Measurements from ENCODE around the gene G6PC3. TPM values are rescaled to one million over a fixed set of nuclear protein-coding genes. Genes with fewer than 3 reads are reported as not detected.
A peak's percentile ranks its signal among the peaks of the same experiment; 100 is the strongest.

G6PC3 gene
- polyA plus RNA-seq, 2 donors = 36.3 to 43.5 TPM

- H3K9me3 ChIP-seq (ENCODE audit: control insufficient read depth in 2 of 2, insufficient read depth in 1 of 2, low read depth in 1 of 2, low read length in 1 of 2) = no peaks in the 10 kb centered on the region
- WGBS, 2 donors = 44 to 48% methylated on average over 7 of the region's 8 CpGs
- H3K27ac ChIP-seq (ENCODE audit: low read depth in 2 of 2, low read length in 1 of 2) = peak overlapping the region in 1 of 2 donors; percentile 56
- H3K4me3 ChIP-seq (ENCODE audit: low read depth in 1 of 2, low read length in 2 of 2) = no peak overlapping the region
- peaks cover 30 to 50% of the 10 kb centered on the region in 2 donors for H3K36me3 ChIP-seq (ENCODE audit: control insufficient read depth in 2 of 2, insufficient read depth in 2 of 2, low read length in 1 of 2)
- H3K4me1 ChIP-seq (ENCODE audit: control insufficient read depth in 2 of 2, insufficient read depth in 2 of 2, low read length in 1 of 2) = peaks cover 5% of the 10 kb centered on the region in 2 donors
- no peaks in the 10 kb centered on the region for H3K27me3 ChIP-seq (ENCODE audit: control insufficient read depth in 1 of 2, insufficient read depth in 2 of 2, low read length in 2 of 2)
These were observed 16.8 kb downstream of the G6PC3 start for GRCh38 chr17:44087319-44087718.

GRCh38 chr17:44088254-44088653, 17.7 kb downstream of the G6PC3 start:
- no peaks in the 10 kb centered on the region for H3K27me3 ChIP-seq (ENCODE audit: control insufficient read depth in 1 of 2, insufficient read depth in 2 of 2, low read length in 2 of 2)
- H3K4me1 ChIP-seq (ENCODE audit: control insufficient read depth in 2 of 2, insufficient read depth in 2 of 2, low read length in 1 of 2) = peaks cover 5% of the 10 kb centered on the region in 2 donors
- no peak overlapping the region for H3K27ac ChIP-seq (ENCODE audit: low read depth in 2 of 2, low read length in 1 of 2)
- H3K9me3 ChIP-seq (ENCODE audit: control insufficient read depth in 2 of 2, insufficient read depth in 1 of 2, low read depth in 1 of 2, low read length in 1 of 2) = no peaks in the 10 kb centered on the region
- peaks cover 26 to 53% of the 10 kb centered on the region in 2 donors for H3K36me3 ChIP-seq (ENCODE audit: control insufficient read depth in 2 of 2, insufficient read depth in 2 of 2, low read length in 1 of 2)
- H3K4me3 ChIP-seq (ENCODE audit: low read depth in 1 of 2, low read length in 2 of 2) = no peak overlapping the region
- WGBS, 2 donors = 94 to 95% methylated on average over 16 of the region's 16 CpGs

GRCh38 chr17:44091200-44091997, 20.9 kb downstream of the G6PC3 start:
- no peaks in the 10 kb centered on the region for H3K27me3 ChIP-seq (ENCODE audit: control insufficient read depth in 1 of 2, insufficient read depth in 2 of 2, low read length in 2 of 2)
- H3K36me3 ChIP-seq (ENCODE audit: control insufficient read depth in 2 of 2, insufficient read depth in 2 of 2, low read length in 1 of 2) = peaks cover 13 to 36% of the 10 kb centered on the region in 2 donors
- H3K4me1 ChIP-seq (ENCODE audit: control insufficient read depth in 2 of 2, insufficient read depth in 2 of 2, low read length in 1 of 2) = peaks cover 10 to 11% of the 10 kb centered on the region in 2 donors
- no peak overlapping the region for H3K4me3 ChIP-seq (ENCODE audit: low read depth in 1 of 2, low read length in 2 of 2)
- no peak overlapping the region for H3K27ac ChIP-seq (ENCODE audit: low read depth in 2 of 2, low read length in 1 of 2)
- H3K9me3 ChIP-seq (ENCODE audit: control insufficient read depth in 2 of 2, insufficient read depth in 1 of 2, low read depth in 1 of 2, low read length in 1 of 2) = no peaks in the 10 kb centered on the region
- WGBS, 2 donors = 87 to 90% methylated on average over 14 of the region's 14 CpGs

- H3K27ac ChIP-seq (ENCODE audit: low read depth in 2 of 2, low read length in 1 of 2) = no peak overlapping the region
These were observed 21.5 kb downstream of the G6PC3 start for GRCh38 chr17:44092051-44092450.

GRCh38 chr17:44093231-44093900, 22.8 kb downstream of the G6PC3 start:
- Histone ChIP-seq H3K27ac (ENCODE audit: low read depth in 2 of 2, low read length in 1 of 2) (no peak overlapping the region), H3K9me3 (ENCODE audit: control insufficient read depth in 2 of 2, insufficient read depth in 1 of 2, low read depth in 1 of 2, low read length in 1 of 2) (no peaks in the 10 kb centered on the region), H3K4me1 (ENCODE audit: control insufficient read depth in 2 of 2, insufficient read depth in 2 of 2, low read length in 1 of 2) (peaks cover 14 to 19% of the 10 kb centered on the region in 2 donors), H3K36me3 (ENCODE audit: control insufficient read depth in 2 of 2, insufficient read depth in 2 of 2, low read length in 1 of 2) (peaks cover 10 to 30% of the 10 kb centered on the region in 2 donors), H3K27me3 (ENCODE audit: control insufficient read depth in 1 of 2, insufficient read depth in 2 of 2, low read length in 2 of 2) (no peaks in the 10 kb centered on the region), H3K4me3 (ENCODE audit: low read depth in 1 of 2, low read length in 2 of 2) (no peak overlapping the region)
- 89 to 93% methylated on average over 21 of the region's 21 CpGs for WGBS, 2 donors

More at GRCh38 chr17:44092051-44092450, 21.5 kb downstream of the G6PC3 start:
- 96% methylated on average over 11 of the region's 11 CpGs for WGBS, 2 donors
- peaks cover 9 to 11% of the 10 kb centered on the region in 2 donors for H3K4me1 ChIP-seq (ENCODE audit: control insufficient read depth in 2 of 2, insufficient read depth in 2 of 2, low read length in 1 of 2)
- H3K4me3 ChIP-seq (ENCODE audit: low read depth in 1 of 2, low read length in 2 of 2) = no peak overlapping the region
- peaks cover 13 to 35% of the 10 kb centered on the region in 2 donors for H3K36me3 ChIP-seq (ENCODE audit: control insufficient read depth in 2 of 2, insufficient read depth in 2 of 2, low read length in 1 of 2)
- no peaks in the 10 kb centered on the region for H3K27me3 ChIP-seq (ENCODE audit: control insufficient read depth in 1 of 2, insufficient read depth in 2 of 2, low read length in 2 of 2)
- no peaks in the 10 kb centered on the region for H3K9me3 ChIP-seq (ENCODE audit: control insufficient read depth in 2 of 2, insufficient read depth in 1 of 2, low read depth in 1 of 2, low read length in 1 of 2)

- 85 to 86% methylated on average over 8 of the region's 8 CpGs for WGBS, 2 donors
- Histone ChIP-seq H3K36me3 (ENCODE audit: control insufficient read depth in 2 of 2, insufficient read depth in 2 of 2, low read length in 1 of 2) (peaks cover 8 to 31% of the 10 kb centered on the region in 2 donors), H3K4me1 (ENCODE audit: control insufficient read depth in 2 of 2, insufficient read depth in 2 of 2, low read length in 1 of 2) (peaks cover 14 to 22% of the 10 kb centered on the region in 2 donors)
These were observed 24.3 kb downstream of the G6PC3 start for GRCh38 chr17:44094701-44095387.

GRCh38 chr17:44095388-44095646, 24.8 kb downstream of the G6PC3 start:
- Histone ChIP-seq H3K4me1 (ENCODE audit: control insufficient read depth in 2 of 2, insufficient read depth in 2 of 2, low read length in 1 of 2) (peaks cover 14 to 22% of the 10 kb centered on the region in 2 donors), H3K27ac (ENCODE audit: low read depth in 2 of 2, low read length in 1 of 2) (peak overlapping the region; percentile 78 to 97)
- WGBS, 2 donors = 10 to 27% methylated on average over 2 of the region's 2 CpGs

More at GRCh38 chr17:44094701-44095387, 24.3 kb downstream of the G6PC3 start:
- Histone ChIP-seq H3K4me3 (ENCODE audit: low read depth in 1 of 2, low read length in 2 of 2) (no peak overlapping the region), H3K27ac (ENCODE audit: low read depth in 2 of 2, low read length in 1 of 2) (peak overlapping the region; percentile 78 to 97), H3K27me3 (ENCODE audit: control insufficient read depth in 1 of 2, insufficient read depth in 2 of 2, low read length in 2 of 2) (no peaks in the 10 kb centered on the region), H3K9me3 (ENCODE audit: control insufficient read depth in 2 of 2, insufficient read depth in 1 of 2, low read depth in 1 of 2, low read length in 1 of 2) (no peaks in the 10 kb centered on the region)

GRCh38 chr17:44095647-44096496, 25.3 kb downstream of the G6PC3 start:
- Histone ChIP-seq H3K4me1 (ENCODE audit: control insufficient read depth in 2 of 2, insufficient read depth in 2 of 2, low read length in 1 of 2) (peaks cover 14 to 22% of the 10 kb centered on the region in 2 donors), H3K27ac (ENCODE audit: low read depth in 2 of 2, low read length in 1 of 2) (peak overlapping the region; percentile 78 to 97), H3K36me3 (ENCODE audit: control insufficient read depth in 2 of 2, insufficient read depth in 2 of 2, low read length in 1 of 2) (peaks cover 8 to 31% of the 10 kb centered on the region in 2 donors), H3K4me3 (ENCODE audit: low read depth in 1 of 2, low read length in 2 of 2) (no peak overlapping the region), H3K27me3 (ENCODE audit: control insufficient read depth in 1 of 2, insufficient read depth in 2 of 2, low read length in 2 of 2) (no peaks in the 10 kb centered on the region), H3K9me3 (ENCODE audit: control insufficient read depth in 2 of 2, insufficient read depth in 1 of 2, low read depth in 1 of 2, low read length in 1 of 2) (no peaks in the 10 kb centered on the region)
- WGBS, 2 donors = 16 to 20% methylated on average over 12 of the region's 12 CpGs

More at GRCh38 chr17:44095388-44095646, 24.8 kb downstream of the G6PC3 start:
- H3K36me3 ChIP-seq (ENCODE audit: control insufficient read depth in 2 of 2, insufficient read depth in 2 of 2, low read length in 1 of 2) = peaks cover 8 to 31% of the 10 kb centered on the region in 2 donors
- H3K9me3 ChIP-seq (ENCODE audit: control insufficient read depth in 2 of 2, insufficient read depth in 1 of 2, low read depth in 1 of 2, low read length in 1 of 2) = no peaks in the 10 kb centered on the region
- no peak overlapping the region for H3K4me3 ChIP-seq (ENCODE audit: low read depth in 1 of 2, low read length in 2 of 2)
- H3K27me3 ChIP-seq (ENCODE audit: control insufficient read depth in 1 of 2, insufficient read depth in 2 of 2, low read length in 2 of 2) = no peaks in the 10 kb centered on the region
